PC-9 (cell line): ENCODE data around the gene GPER1. TPM values are rescaled to one million over a fixed set of nuclear protein-coding genes. Genes with fewer than 3 reads are reported as not detected.

Experiments used
- BruUV-seq: library from RNA; stranded (reverse); fragments of 400-500 nt; replicated peaks from 2 replicates; lab custom pipeline; 2021; lab: Mats Ljungman, UMichigan
- CTCF ChIA-PET: fragments of 300-600 bp; sonication (Branson Sonifier 250); formaldehyde crosslinking; loops from one replicate; lab custom pipeline; 2022; ENCODE audit warnings: antibody characterized with exemption; lab: Charles Lee
- POLR2A ChIA-PET: fragments of 300-600 bp; sonication (Branson Sonifier 250); formaldehyde crosslinking; loops from one replicate; lab custom pipeline; 2022; ENCODE audit warnings: antibody characterized with exemption; ENCODE audit not compliant: unreplicated experiment; lab: Charles Lee
- DNase-seq, 2 experiments: peaks; one replicate each; pipeline versions ENCODE4 v3.0.0 to v3.0.0-alpha.2; 2015 to 2022; ENCODE audit warnings: mixed read lengths in 1 of 2
- H2AFZ ChIP-seq: fragments of 200-600 bp; sonication (generic); 2 replicates; pipeline ENCODE4 v1.8.1; 2017; ENCODE audit warnings: antibody characterized with exemption
- H3F3A ChIP-seq: fragments of 200-600 bp; sonication (generic); 2 replicates; pipeline ENCODE4 v1.8.1; 2017; ENCODE audit warnings: antibody characterized with exemption, mild to moderate bottlenecking, low read depth; ENCODE audit not compliant: insufficient read depth
- H3K27ac ChIP-seq: fragments of 200-600 bp; sonication (generic); 2 replicates; pipeline ENCODE4 v1.6.1; 2016; ENCODE audit warnings: mixed run types
- H3K27me3 ChIP-seq: fragments of 200-600 bp; sonication (generic); 2 replicates; pipeline ENCODE4 v1.6.1; 2016; ENCODE audit warnings: low read depth, mixed run types; ENCODE audit not compliant: insufficient read depth
- H3K36me3 ChIP-seq: fragments of 200-600 bp; sonication (generic); 2 replicates; pipeline ENCODE4 v1.6.1; 2016; ENCODE audit warnings: low read depth, mixed run types
- H3K4me1 ChIP-seq: fragments of 200-600 bp; sonication (generic); replicated peaks from 2 replicates; pipeline ENCODE4 v1.6.1; 2016; ENCODE audit warnings: mixed run types; ENCODE audit not compliant: insufficient read depth
- H3K4me2 ChIP-seq: fragments of 200-600 bp; sonication (generic); 2 replicates; pipeline ENCODE4 v1.6.1; 2017; ENCODE audit warnings: mixed run types
- H3K4me3 ChIP-seq: fragments of 200-600 bp; sonication (generic); 2 replicates; pipeline ENCODE4 v1.6.1; 2016; ENCODE audit warnings: mixed run types
- H3K79me2 ChIP-seq: fragments of 200-600 bp; sonication (generic); 2 replicates; pipeline ENCODE4 v1.6.1; 2017; ENCODE audit warnings: low read depth, mixed run types
- H3K9me2 ChIP-seq: fragments of 200-600 bp; sonication (generic); 2 replicates; pipeline ENCODE4 v1.8.1; 2017; ENCODE audit warnings: mild to moderate bottlenecking; ENCODE audit not compliant: insufficient read depth
- H3K9me3 ChIP-seq: fragments of 200-600 bp; sonication (generic); 2 replicates; pipeline ENCODE4 v1.8.1; 2016; ENCODE audit warnings: low read depth; ENCODE audit not compliant: insufficient read depth
- H4K20me1 ChIP-seq: fragments of 200-600 bp; sonication (generic); 2 replicates; pipeline ENCODE4 v1.8.1; 2017; ENCODE audit not compliant: insufficient read depth
- CTCF ChIP-seq: fragments of 200-600 bp; sonication (generic); conservative IDR thresholded peaks from 2 replicates; pipeline ENCODE4 v1.6.1; 2017; ENCODE audit warnings: mixed run types, antibody characterized with exemption, mild to moderate bottlenecking, moderate library complexity
- EZH2 ChIP-seq: fragments of 200-600 bp; sonication (generic); IDR thresholded peaks from 2 replicates; pipeline ENCODE4 v1.8.0; 2017; ENCODE audit warnings: antibody characterized with exemption, low read depth
- intact Hi-C: fragments of 100-400 bp; cut with micrococcal nuclease; formaldehyde crosslinking; loops from one replicate; pipeline ENCODE4 v1.10.0; 2022; ENCODE audit not compliant: unreplicated experiment
- total RNA-seq: library from RNA; stranded (reverse); gene quantifications from 2 replicates; pipeline ENCODE4 v1.2.3, GENCODE V29; 2021

Gene GPER1
- total RNA-seq, 1 experiment from 2014 or later, result 0.37 TPM

- TF ChIP-seq EZH2 (no peak), CTCF (no peak)
- Histone ChIP-seq H3K4me1 (no peaks in the 10 kb centered on the region), H2AFZ (no peak overlapping the region), H3K9me2 (no peaks in the 10 kb centered on the region), H4K20me1 (peaks cover 32% of the 10 kb centered on the region), H3K9me3 (no peaks in the 10 kb centered on the region), H3K27ac (no peak overlapping the region), H3K79me2 (no peaks in the 10 kb centered on the region; the same call in 1 of the 2 replicates), H3K36me3 (no peaks in the 10 kb centered on the region), H3K4me2 (no peak overlapping the region), H3K4me3 (no peak overlapping the region), H3F3A (no peaks in the 10 kb centered on the region), H3K27me3 (no peaks in the 10 kb centered on the region)
- no TSS peak for BruUV-seq
- intact Hi-C loops, result no loop called here
- ChIA-PET CTCF (no interaction called here), POLR2A (no interaction called here)
- no peak for DNase-seq
Measured at GRCh38 chr7:1106063-1106792, 18.3 kb downstream of the GPER1 start.

GRCh38 chr7:1106793-1107421, 19.0 kb downstream of the GPER1 start:
- no peaks in the 10 kb centered on the region; the same call in 1 of the 2 replicates for H3K79me2 ChIP-seq
- no peaks in the 10 kb centered on the region for H3K9me2 ChIP-seq
- H3K36me3 ChIP-seq, result no peaks in the 10 kb centered on the region
- no peak for TF ChIP-seq CTCF
- no peak for TF ChIP-seq EZH2
- no peak overlapping the region for H2AFZ ChIP-seq
- no peak overlapping the region for H3K4me2 ChIP-seq
- no peaks in the 10 kb centered on the region for H3K27me3 ChIP-seq
- no peaks in the 10 kb centered on the region for H3K4me1 ChIP-seq
- peaks cover 26% of the 10 kb centered on the region for H4K20me1 ChIP-seq
- DNase-seq, result no peak
- ChIA-PET CTCF (no interaction called here), POLR2A (no interaction called here)
- intact Hi-C loops, result no loop called here
- no peaks in the 10 kb centered on the region for H3K9me3 ChIP-seq
- no TSS peak for BruUV-seq
- no peak overlapping the region for H3K27ac ChIP-seq
- no peak overlapping the region for H3K4me3 ChIP-seq
- no peaks in the 10 kb centered on the region for H3F3A ChIP-seq

GRCh38 chr7:1108264-1108920, 20.5 kb downstream of the GPER1 start:
- ChIA-PET POLR2A (no interaction called here), CTCF (interaction anchor here (0.6 to 0.7 kb wide), 2 partner anchors 274 to 447 kb away, joined by 3 to 5 read pairs; partner anchors contain the start of gene TMEM184A)
- Histone ChIP-seq H3F3A (no peaks in the 10 kb centered on the region), H3K9me2 (no peaks in the 10 kb centered on the region), H3K27me3 (no peaks in the 10 kb centered on the region), H3K4me3 (no peak overlapping the region), H3K27ac (no peak overlapping the region), H3K9me3 (no peaks in the 10 kb centered on the region), H2AFZ (no peak overlapping the region), H4K20me1 (peaks cover 26% of the 10 kb centered on the region), H3K79me2 (no peaks in the 10 kb centered on the region), H3K4me1 (no peaks in the 10 kb centered on the region), H3K36me3 (no peaks in the 10 kb centered on the region), H3K4me2 (no peak overlapping the region)
- TF ChIP-seq EZH2, result no peak
- TF ChIP-seq CTCF, result no peak
- intact Hi-C loops, result no loop called here
- no TSS peak for BruUV-seq
- no peak for DNase-seq
